ENCODE measurements around the gene DCT. TPM values are rescaled to one million over a fixed set of nuclear protein-coding genes. Genes with fewer than 3 reads are reported as not detected.

DCT gene
- total RNA-seq, 1 experiment from 2014 or later, result not detected

DNA sequence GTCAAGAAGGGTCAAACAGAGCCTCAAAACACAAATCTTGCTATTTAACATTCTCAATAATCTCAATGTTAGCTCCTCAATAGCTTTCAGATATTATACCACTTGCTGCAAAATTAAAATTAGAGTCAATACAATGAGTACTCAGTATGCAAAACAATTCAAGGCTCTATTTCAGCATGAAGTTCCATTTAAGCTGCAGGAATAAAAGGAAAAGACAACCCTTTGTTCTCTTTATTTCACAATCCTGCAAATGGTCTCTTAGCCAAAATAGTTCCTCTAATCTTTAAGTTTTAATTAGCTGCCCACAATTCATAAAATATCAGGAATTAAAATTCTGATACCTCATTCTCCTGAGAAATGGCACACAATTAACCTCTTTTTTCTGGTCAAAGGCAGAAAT is 40.5 kb upstream of the DCT start:
- no peaks in the 10 kb centered on the region for H3K4me1 ChIP-seq (replicated peaks; ENCODE audit: insufficient read depth)
- H3K36me3 ChIP-seq (ENCODE audit: low read depth), result no peaks in the 10 kb centered on the region
- peaks cover 20% of the 10 kb centered on the region; the same call in 1 of the 2 replicates for H3K27me3 ChIP-seq (ENCODE audit: insufficient read depth, low read depth)
- ChIA-PET POLR2A (ENCODE audit: unreplicated experiment) (no interaction called here), CTCF (no interaction called here)
- 0 out of 2 replicates have a peak, but pooled peaks cover 7% of the 10 kb centered on the region for H3K9me2 ChIP-seq (ENCODE audit: insufficient read depth)
- no peak overlapping the region for H3K27ac ChIP-seq
- no peaks in the 10 kb centered on the region for H3F3A ChIP-seq (ENCODE audit: insufficient read depth, low read depth)
- no peak for TF ChIP-seq EZH2 (IDR thresholded peaks at IDR 0.05; ENCODE audit: low read depth)
- no peak for TF ChIP-seq CTCF (conservative IDR thresholded peaks at IDR 0.05)
- no peak overlapping the region for H2AFZ ChIP-seq
- no peak overlapping the region for H3K4me3 ChIP-seq
- BruUV-seq (replicated peaks), result no TSS peak
- no peaks in the 10 kb centered on the region for H3K79me2 ChIP-seq (ENCODE audit: low read depth)
- H3K4me2 ChIP-seq, result no peak overlapping the region
- intact Hi-C loops (cut with micrococcal nuclease; ENCODE audit: unreplicated experiment), result no loop called here
- DNase-seq, result no peak
- H3K9me3 ChIP-seq (ENCODE audit: insufficient read depth, low read depth), result no peaks in the 10 kb centered on the region
- no peaks in the 10 kb centered on the region for H4K20me1 ChIP-seq (ENCODE audit: insufficient read depth)

DNA sequence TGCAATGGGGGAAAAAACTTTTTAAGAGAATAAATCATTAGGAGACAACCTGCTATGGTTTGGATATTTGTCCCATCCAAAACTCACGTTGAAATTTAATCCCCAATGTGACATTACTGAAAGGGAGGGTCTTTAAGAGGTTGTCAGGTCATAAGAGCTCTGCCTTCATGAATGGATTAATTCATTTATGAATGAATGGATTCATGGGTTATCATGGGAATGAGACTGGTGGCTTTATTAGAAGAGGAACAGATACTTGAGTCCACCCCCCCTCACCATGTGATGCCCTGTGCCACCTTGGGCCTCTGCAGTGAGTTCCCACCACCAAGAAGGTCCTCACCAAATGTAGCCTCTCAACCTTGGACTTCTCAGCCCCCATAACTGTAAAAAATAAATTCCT is 37.0 kb upstream of the DCT start:
- no peaks in the 10 kb centered on the region for H3F3A ChIP-seq (ENCODE audit: insufficient read depth, low read depth)
- intact Hi-C loops (cut with micrococcal nuclease; ENCODE audit: unreplicated experiment), result no loop called here
- ChIA-PET POLR2A (ENCODE audit: unreplicated experiment) (no interaction called here), CTCF (no interaction called here)
- no peaks in the 10 kb centered on the region for H3K9me3 ChIP-seq (ENCODE audit: insufficient read depth, low read depth)
- TF ChIP-seq CTCF (conservative IDR thresholded peaks at IDR 0.05) (no peak), EZH2 (IDR thresholded peaks at IDR 0.05; ENCODE audit: low read depth) (no peak)
- no peaks in the 10 kb centered on the region for H4K20me1 ChIP-seq (ENCODE audit: insufficient read depth)
- no peaks in the 10 kb centered on the region for H3K4me1 ChIP-seq (replicated peaks; ENCODE audit: insufficient read depth)
- no peaks in the 10 kb centered on the region for H3K36me3 ChIP-seq (ENCODE audit: low read depth)
- 0 out of 2 replicates have a peak, but pooled peaks cover 7% of the 10 kb centered on the region for H3K9me2 ChIP-seq (ENCODE audit: insufficient read depth)
- no peak overlapping the region for H3K4me3 ChIP-seq
- no peaks in the 10 kb centered on the region for H3K79me2 ChIP-seq (ENCODE audit: low read depth)
- H2AFZ ChIP-seq, result no peak overlapping the region
- no peak for DNase-seq
- no peak overlapping the region for H3K27ac ChIP-seq
- no TSS peak for BruUV-seq (replicated peaks)
- H3K4me2 ChIP-seq, result no peak overlapping the region
- H3K27me3 ChIP-seq (ENCODE audit: insufficient read depth, low read depth), result no peaks in the 10 kb centered on the region

DNA sequence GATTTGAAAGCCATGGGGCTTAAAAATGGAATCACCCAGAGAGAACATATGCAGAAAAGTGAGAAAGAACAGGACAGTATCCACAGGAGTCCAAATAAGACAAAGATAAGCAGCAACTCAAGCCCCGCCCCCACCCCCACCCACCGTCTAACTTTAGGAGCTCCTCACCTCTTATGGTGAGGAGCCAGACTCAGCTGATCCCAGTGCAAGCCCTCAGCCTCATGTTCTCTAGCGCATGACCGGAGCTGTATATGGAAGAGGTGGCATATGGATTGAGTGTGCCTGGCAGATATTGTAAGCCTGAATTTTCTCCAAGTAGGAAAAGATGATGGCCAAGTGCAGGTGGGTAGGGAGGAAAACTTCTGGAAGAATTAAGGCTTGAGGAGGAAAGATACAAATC is 36.4 kb upstream of the DCT start:
- Histone ChIP-seq H3K4me3 (no peak overlapping the region), H4K20me1 (ENCODE audit: insufficient read depth) (no peaks in the 10 kb centered on the region), H3K27me3 (ENCODE audit: insufficient read depth, low read depth) (no peaks in the 10 kb centered on the region), H3K36me3 (ENCODE audit: low read depth) (no peaks in the 10 kb centered on the region), H3K9me2 (ENCODE audit: insufficient read depth) (0 out of 2 replicates have a peak, but pooled peaks cover 7% of the 10 kb centered on the region), H3F3A (ENCODE audit: insufficient read depth, low read depth) (no peaks in the 10 kb centered on the region), H3K79me2 (ENCODE audit: low read depth) (no peaks in the 10 kb centered on the region), H3K4me2 (no peak overlapping the region), H2AFZ (no peak overlapping the region), H3K9me3 (ENCODE audit: insufficient read depth, low read depth) (no peaks in the 10 kb centered on the region), H3K27ac (no peak overlapping the region), H3K4me1 (replicated peaks; ENCODE audit: insufficient read depth) (no peaks in the 10 kb centered on the region)
- DNase-seq, result no peak
- ChIA-PET CTCF (no interaction called here), POLR2A (ENCODE audit: unreplicated experiment) (no interaction called here)
- TF ChIP-seq EZH2 (IDR thresholded peaks at IDR 0.05; ENCODE audit: low read depth) (no peak), CTCF (conservative IDR thresholded peaks at IDR 0.05) (no peak)
- intact Hi-C loops (cut with micrococcal nuclease; ENCODE audit: unreplicated experiment), result no loop called here
- no TSS peak for BruUV-seq (replicated peaks)
